Caco-2 (cell line): ENCODE data around the gene LMLN. TPM values are rescaled to one million over a fixed set of nuclear protein-coding genes. Genes with fewer than 3 reads are reported as not detected.

Experiments
- BruUV-seq: library from RNA; stranded (reverse); fragments of 400-500 nt; replicated peaks from 2 replicates; lab custom pipeline; 2021; lab: Mats Ljungman, UMichigan
- CTCF ChIA-PET: fragments of 300-600 bp; sonication (Branson Sonifier 250); formaldehyde crosslinking; loops from one replicate; lab custom pipeline; 2022; ENCODE audit warnings: antibody characterized with exemption; lab: Charles Lee
- POLR2A ChIA-PET: fragments of 300-600 bp; sonication (Branson Sonifier 250); formaldehyde crosslinking; loops from one replicate; lab custom pipeline; 2022; ENCODE audit warnings: antibody characterized with exemption; lab: Charles Lee
- DNase-seq, 2 experiments: peaks; one replicate each; pipeline versions ENCODE4 v3.0.0 to v3.0.0-alpha.2; 2020 to 2022
- H3K27me3 ChIP-seq: replicated peaks from 2 replicates; pipeline ENCODE4 v1.6.0; 2011; ENCODE audit warnings: low read length; ENCODE audit not compliant: control insufficient read depth, insufficient read depth
- H3K36me3 ChIP-seq: 2 replicates; pipeline ENCODE4 v1.5.1; 2011; ENCODE audit warnings: low read length; ENCODE audit not compliant: control insufficient read depth, insufficient read depth
- H3K4me1 ChIP-seq: fragments of 250-450 bp; sonication (Bioruptor Pico); 2 replicates; pipeline ENCODE4 v1.5.1; 2020; ENCODE audit warnings: mild to moderate bottlenecking
- H3K4me3 ChIP-seq: 2 replicates; pipeline ENCODE4 v1.5.1; 2011; ENCODE audit warnings: low read depth, mild to moderate bottlenecking, control low read depth, low read length
- H3K9me3 ChIP-seq: fragments of 250-450 bp; sonication (Bioruptor Pico); 2 replicates; pipeline ENCODE4 v1.5.1; 2020; ENCODE audit warnings: mild to moderate bottlenecking, moderate library complexity
- H3K27ac Mint-ChIP-seq: one replicate; pipeline ENCODE4 v1.8.0; 2022; ENCODE audit warnings: mixed read lengths; ENCODE audit not compliant: unreplicated experiment
- H3K27me3 Mint-ChIP-seq: one replicate; pipeline ENCODE4 v1.8.0; 2022; ENCODE audit warnings: mixed read lengths; ENCODE audit not compliant: insufficient read depth, unreplicated experiment
- H3K36me3 Mint-ChIP-seq: one replicate; pipeline ENCODE4 v1.8.0; 2022; ENCODE audit warnings: mild to moderate bottlenecking, mixed read lengths; ENCODE audit not compliant: insufficient read depth, unreplicated experiment
- H3K4me1 Mint-ChIP-seq: one replicate; pipeline ENCODE4 v1.8.0; 2022; ENCODE audit warnings: low read depth, mixed read lengths; ENCODE audit not compliant: unreplicated experiment
- H3K4me3 Mint-ChIP-seq: one replicate; pipeline ENCODE4 v1.8.0; 2022; ENCODE audit warnings: mild to moderate bottlenecking, moderate library complexity, mixed read lengths; ENCODE audit not compliant: unreplicated experiment
- H3K9me3 Mint-ChIP-seq: one replicate; pipeline ENCODE4 v1.8.0; 2022; ENCODE audit warnings: mixed read lengths; ENCODE audit not compliant: unreplicated experiment
- CTCF ChIP-seq, 2 experiments: fragments of 200-600 bp in 1 of 2; IDR thresholded peaks; 1 replicate in 1 of 2; 2 replicates in 1 of 2; pipeline versions ENCODE4 v1.5.1 to v1.8.0; 2011 to 2022; ENCODE audit warnings: antibody characterized with exemption in 1 of 2, control low read depth in 1 of 2, inconsistent platforms in 1 of 2, low read depth in 1 of 2, low read length in 1 of 2, mild to moderate bottlenecking in 1 of 2, moderate library complexity in 1 of 2; ENCODE audit not compliant: insufficient read depth in 1 of 2, severe bottlenecking in 1 of 2, unreplicated experiment in 1 of 2
- intact Hi-C: fragments of 100-400 bp; cut with micrococcal nuclease; formaldehyde crosslinking; loops from one replicate; pipeline ENCODE4 v1.10.0; 2022; ENCODE audit not compliant: unreplicated experiment
- total RNA-seq: library from RNA; stranded (reverse); gene quantifications from 2 replicates; pipeline ENCODE4 v1.2.3, GENCODE V29; 2022

The LMLN gene
- total RNA-seq, 1 experiment from 2014 or later = 2.4 TPM

- Mint-ChIP-seq H3K27me3 (peaks cover 3% of the 10 kb centered on the region), H3K9me3 (no peaks in the 10 kb centered on the region), H3K27ac (peak overlapping the region; percentile 86), H3K36me3 (peaks cover 46% of the 10 kb centered on the region), H3K4me1 (peaks cover 11% of the 10 kb centered on the region), H3K4me3 (peak overlapping the region; percentile 81)
- no peak for DNase-seq
- Histone ChIP-seq H3K36me3 (0 out of 2 replicates have a peak, but pooled peaks cover 2% of the 10 kb centered on the region), H3K4me3 (peak overlapping the region; percentile 75), H3K9me3 (no peaks in the 10 kb centered on the region), H3K4me1 (peaks cover 15% of the 10 kb centered on the region), H3K27me3 (no peaks in the 10 kb centered on the region)
- CTCF ChIA-PET = no interaction called here
- TF ChIP-seq CTCF (IDR thresholded peaks at IDR 0.05; ENCODE audit: insufficient read depth in 1 of 2, low read depth in 1 of 2, low read length in 1 of 2, severe bottlenecking in 1 of 2, unreplicated experiment in 1 of 2) = no peak
- POLR2A ChIA-PET = no interaction called here
- intact Hi-C loops = no loop called here
- BruUV-seq = TSS peak; percentile 84
These were observed 522 bp upstream of the LMLN start for GRCh38 chr3:197959500-197959890.

GRCh38 chr3:197960694-197961581, 921 bp downstream of the LMLN start:
- ChIA-PET CTCF (no interaction called here), POLR2A (no interaction called here)
- Mint-ChIP-seq H3K27me3 (peaks cover 3% of the 10 kb centered on the region), H3K9me3 (no peaks in the 10 kb centered on the region), H3K4me1 (peaks cover 11% of the 10 kb centered on the region), H3K36me3 (peaks cover 31% of the 10 kb centered on the region), H3K27ac (peak overlapping the region; percentile 86), H3K4me3 (peak overlapping the region; percentile 81)
- H3K4me3 ChIP-seq = peak overlapping the region; percentile 75
- intact Hi-C loops = loop anchor here (1.0 kb wide), 1 partner anchor 11 kb away; the partner anchor contains the start of gene RPL35A
- no peak for TF ChIP-seq CTCF (IDR thresholded peaks at IDR 0.05; ENCODE audit: insufficient read depth in 1 of 2, low read depth in 1 of 2, low read length in 1 of 2, severe bottlenecking in 1 of 2, unreplicated experiment in 1 of 2)
- no peaks in the 10 kb centered on the region for H3K9me3 ChIP-seq
- H3K4me1 ChIP-seq = peaks cover 15% of the 10 kb centered on the region
- H3K36me3 ChIP-seq = no peaks in the 10 kb centered on the region
- no peaks in the 10 kb centered on the region for H3K27me3 ChIP-seq
- BruUV-seq = no TSS peak
- DNase-seq = no peak

- Mint-ChIP-seq H3K4me3 (peak overlapping the region; percentile 81), H3K36me3 (peaks cover 29% of the 10 kb centered on the region), H3K9me3 (no peaks in the 10 kb centered on the region), H3K4me1 (peaks cover 11% of the 10 kb centered on the region), H3K27ac (no peak overlapping the region), H3K27me3 (peaks cover 3% of the 10 kb centered on the region)
- H3K36me3 ChIP-seq = no peaks in the 10 kb centered on the region
- H3K4me3 ChIP-seq = no peak overlapping the region
- peaks cover 15% of the 10 kb centered on the region for H3K4me1 ChIP-seq
- no TSS peak for BruUV-seq
- H3K9me3 ChIP-seq = 0 out of 2 replicates have a peak, but pooled peaks cover under 1% of the 10 kb centered on the region
- ChIA-PET CTCF (no interaction called here), POLR2A (no interaction called here)
- intact Hi-C loops = no loop called here
- DNase-seq = no peak
- no peak for TF ChIP-seq CTCF (IDR thresholded peaks at IDR 0.05; ENCODE audit: insufficient read depth in 1 of 2, low read depth in 1 of 2, low read length in 1 of 2, severe bottlenecking in 1 of 2, unreplicated experiment in 1 of 2)
- H3K27me3 ChIP-seq = no peaks in the 10 kb centered on the region
These were observed 1.5 kb downstream of the LMLN start for GRCh38 chr3:197961582-197961945.
